Measurements from ENCODE around the gene PEX13. TPM values are rescaled to one million over a fixed set of nuclear protein-coding genes. Genes with fewer than 3 reads are reported as not detected.

The PEX13 gene
- total and polyA plus RNA-seq, 2 of the 4 experiments (the other 2 are of a cell fraction), result 12.1 to 34.8 TPM

DNA sequence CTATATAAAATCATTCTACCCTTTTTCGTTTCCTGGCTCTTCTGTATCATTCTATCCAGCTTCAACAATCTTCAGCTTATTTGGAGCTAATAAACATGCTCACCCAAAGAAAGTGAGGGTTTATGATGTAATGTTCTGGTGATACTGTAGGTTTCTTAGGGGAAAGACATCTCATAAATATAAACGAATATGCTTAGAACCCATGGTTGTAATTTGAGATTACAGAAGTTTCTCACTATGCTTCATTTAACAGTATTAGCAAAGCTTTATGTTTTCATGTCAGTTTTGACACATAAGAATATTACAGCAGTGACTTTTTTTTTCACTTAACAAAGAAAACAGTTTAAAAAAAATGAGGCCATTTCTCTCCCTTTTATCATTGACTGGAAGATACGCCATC, 11.8 kb upstream of the PEX13 start:
- Histone ChIP-seq H3K23ac (ENCODE audit: low read depth, low read length) (no peak overlapping the region), H4K91ac (ENCODE audit: insufficient read depth, low read depth, low read length) (no peak overlapping the region), H4K5ac (ENCODE audit: low read depth, low read length) (no peak overlapping the region), H2BK15ac (ENCODE audit: low read depth, low read length) (no peak overlapping the region), H2BK120ac (ENCODE audit: low read depth, low read length) (no peak overlapping the region), H3K9me1 (ENCODE audit: insufficient read depth, low read length) (no peaks in the 10 kb centered on the region), H2AK5ac (ENCODE audit: low read depth, low read length) (no peak overlapping the region), H3K9me3 (ENCODE audit: control insufficient read depth, insufficient read depth, low read length) (no peaks in the 10 kb centered on the region), H3K79me1 (ENCODE audit: low read depth in 1 of 2, low read length in 2 of 2) (no peaks in the 10 kb centered on the region), H2AK9ac (replicated peaks; ENCODE audit: low read depth, low read length, poor library complexity) (no peak overlapping the region), H3K27ac (ENCODE audit: insufficient read depth, low read length) (no peak overlapping the region), H3K4me2 (ENCODE audit: low read depth, low read length) (no peak overlapping the region), H3K27me3 (ENCODE audit: control insufficient read depth, insufficient read depth, low read length) (no peaks in the 10 kb centered on the region), H3K9ac (ENCODE audit: low read depth, low read length) (no peak overlapping the region), H4K20me1 (ENCODE audit: insufficient read depth, low read length) (no peaks in the 10 kb centered on the region), H4K8ac (ENCODE audit: low read depth in 2 of 2, low read length in 2 of 2) (no peak overlapping the region), H2BK5ac (ENCODE audit: low read depth, low read length, poor library complexity, severe bottlenecking) (no peak overlapping the region), H2AFZ (replicated peaks; ENCODE audit: low read length, poor library complexity) (no peak overlapping the region), H3K4ac (ENCODE audit: low read depth, low read length) (no peak overlapping the region), H3K4me3 (ENCODE audit: insufficient read depth, low read depth, low read length) (no peak overlapping the region), H3K18ac (ENCODE audit: low read depth, low read length) (no peak overlapping the region), H3K4me1 (ENCODE audit: control insufficient read depth, insufficient read depth, low read length) (no peaks in the 10 kb centered on the region), H3K14ac (replicated peaks; ENCODE audit: low read depth, low read length) (no peak overlapping the region), H3K36me3 (ENCODE audit: control insufficient read depth, insufficient read depth, low read length) (no peaks in the 10 kb centered on the region), H3K56ac (ENCODE audit: extremely low read depth, insufficient read depth, low read length) (no peak overlapping the region), H2BK20ac (ENCODE audit: low read depth, low read length) (no peak overlapping the region)
- DNase-seq, result no peak
- WGBS, 2 experiments (ENCODE audit: extremely low coverage in 2 of 2, insufficient read length in 1 of 2), result no CpG with 5 or more reads among the region's 3 CpGs
- TF ChIP-seq SMC3 (IDR thresholded peaks at IDR 0.05; ENCODE audit: low read depth, low read length), result no peak
- TF ChIP-seq, protein P1, sequence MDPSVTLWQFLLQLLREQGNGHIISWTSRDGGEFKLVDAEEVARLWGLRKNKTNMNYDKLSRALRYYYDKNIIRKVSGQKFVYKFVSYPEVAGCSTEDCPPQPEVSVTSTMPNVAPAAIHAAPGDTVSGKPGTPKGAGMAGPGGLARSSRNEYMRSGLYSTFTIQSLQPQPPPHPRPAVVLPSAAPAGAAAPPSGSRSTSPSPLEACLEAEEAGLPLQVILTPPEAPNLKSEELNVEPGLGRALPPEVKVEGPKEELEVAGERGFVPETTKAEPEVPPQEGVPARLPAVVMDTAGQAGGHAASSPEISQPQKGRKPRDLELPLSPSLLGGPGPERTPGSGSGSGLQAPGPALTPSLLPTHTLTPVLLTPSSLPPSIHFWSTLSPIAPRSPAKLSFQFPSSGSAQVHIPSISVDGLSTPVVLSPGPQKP (IDR thresholded peaks at IDR 0.05; ENCODE audit: borderline replicate concordance, low read depth, low read length), result no peak
- no peak for TF ChIP-seq RFX5 (IDR thresholded peaks at IDR 0.05; ENCODE audit: low read depth, low read length)
- TF ChIP-seq MXI1 (IDR thresholded peaks at IDR 0.05; ENCODE audit: borderline replicate concordance, low read depth, low read length), result no peak
- no peak for TF ChIP-seq CTCF (conservative IDR thresholded peaks at IDR 0.05; ENCODE audit: low read depth, low read length)
- TF ChIP-seq MAZ (IDR thresholded peaks at IDR 0.05; ENCODE audit: borderline replicate concordance, low read depth, low read length), result no peak
- TF ChIP-seq POLR2A (IDR thresholded peaks at IDR 0.05; ENCODE audit: low read depth, low read length), result no peak
- no peak for TF ChIP-seq MAFK (IDR thresholded peaks at IDR 0.05; ENCODE audit: low read depth, low read length)
- no peak for TF ChIP-seq RCOR1 (IDR thresholded peaks at IDR 0.05; ENCODE audit: insufficient replicate concordance, low read length)
- TF ChIP-seq CEBPB (IDR thresholded peaks at IDR 0.05; ENCODE audit: low read depth, low read length), result no peak
- no peak for TF ChIP-seq BHLHE40 (IDR thresholded peaks at IDR 0.05; ENCODE audit: low read depth, low read length)
- no peak for TF ChIP-seq CHD1 (IDR thresholded peaks at IDR 0.05; ENCODE audit: low read depth, low read length)
- TF ChIP-seq USF2 (IDR thresholded peaks at IDR 0.05; ENCODE audit: low read depth, low read length), result no peak
- TF ChIP-seq NFE2L2 (IDR thresholded peaks at IDR 0.05; ENCODE audit: low read depth, low read length), result no peak
- TF ChIP-seq FOS (IDR thresholded peaks at IDR 0.05; ENCODE audit: low read depth, low read length), result no peak
- no peak for TF ChIP-seq RAD21 (IDR thresholded peaks at IDR 0.05; ENCODE audit: low read length)
- ATAC-seq (ENCODE audit: low read depth), result no peak
- dilution Hi-C loops (cut with HindIII; ENCODE audit: low sequenced_read_pairs, unreplicated experiment), result no loop called here
- no TSS peak for BruUV-seq (replicated peaks)
- in situ Hi-C loops (cut with MboI; ENCODE audit: low sequenced_read_pairs), result no loop called here
- CTCF ChIA-PET, result interaction anchor here (0.7 kb wide), 1 partner anchor 23 kb away, joined by 3 read pairs; no protein-coding TSS in a partner anchor
- POLR2A ChIA-PET (ENCODE audit: unreplicated experiment), result no interaction called here
- intact Hi-C loops (cut with micrococcal nuclease), result no loop called here
